ENCODE data around the gene FOXO1. TPM values are rescaled to one million over a fixed set of nuclear protein-coding genes. Genes with fewer than 3 reads are reported as not detected.

Gene FOXO1
- total and polyA plus RNA-seq, 12 donors, result 3.4 to 31.2 (median 15.8) TPM

DNA sequence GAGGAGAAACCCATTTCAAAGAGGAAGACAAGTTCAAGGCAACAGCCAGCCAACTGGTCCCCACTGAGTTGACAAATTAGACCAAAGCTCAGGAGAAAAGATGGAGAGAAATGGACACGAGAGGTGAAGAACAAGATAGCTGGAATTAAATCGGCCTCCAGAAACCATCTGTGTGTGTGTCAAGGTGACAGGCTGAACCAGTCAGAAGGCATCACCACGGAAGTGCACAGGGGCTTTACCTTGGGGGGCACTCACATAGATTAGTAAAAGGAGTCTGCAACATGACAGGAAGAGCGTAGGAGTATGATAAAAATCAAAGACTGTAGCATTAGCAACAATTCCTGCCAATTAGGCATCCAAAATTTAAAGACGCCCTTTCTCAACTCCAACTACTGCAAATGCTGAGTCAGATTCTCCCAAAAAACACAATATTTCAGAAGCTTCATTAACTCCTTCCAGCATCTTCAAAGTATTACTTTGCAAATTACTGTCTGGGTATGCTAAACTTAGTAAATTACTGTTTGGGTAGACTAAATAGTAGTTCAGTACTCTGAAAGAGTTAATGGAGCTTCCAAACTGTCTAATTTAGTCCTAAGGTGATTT is 66.2 kb downstream of the FOXO1 start:
- H3K4me3 ChIP-seq, result no peak overlapping the region
- H3K27me3 ChIP-seq, result no peaks in the 10 kb centered on the region
- ATAC-seq (no peak), DNase-seq (no peak)
- intact Hi-C loops (cut with DNase I), result no loop called here
- H3K9me3 ChIP-seq, result no peaks in the 10 kb centered on the region
- TF ChIP-seq CTCF (IDR thresholded peaks at IDR 0.05), result no peak
- H3K27ac ChIP-seq, result no peak overlapping the region
- no peaks in the 10 kb centered on the region for H3K36me3 ChIP-seq
- H3K4me1 ChIP-seq, result peaks cover 7 to 62% (median 37%) of the 10 kb centered on the region in 9 donors
- 90 to 91% methylated on average over 5 of the region's 5 CpGs for WGBS, 2 donors

- peaks cover 7 to 67% (median 37%) of the 10 kb centered on the region in 9 donors for H3K4me1 ChIP-seq
- no peak overlapping the region for H3K27ac ChIP-seq
- intact Hi-C loops (cut with DNase I), result loop anchor here in 1 of 10 donors (10.0 kb wide), 1 partner anchor 55 kb away; no protein-coding TSS in a partner anchor
- TF ChIP-seq CTCF (IDR thresholded peaks at IDR 0.05), result no peak
- no peaks in the 10 kb centered on the region for H3K9me3 ChIP-seq
- no peaks in the 10 kb centered on the region for H3K27me3 ChIP-seq
- DNase-seq (no peak), ATAC-seq (no peak)
- no peaks in the 10 kb centered on the region for H3K36me3 ChIP-seq
- 87 to 89% methylated on average over 2 of the region's 2 CpGs for WGBS, 2 donors
- H3K4me3 ChIP-seq, result no peak overlapping the region
These were observed 66.7 kb downstream of the FOXO1 start for GRCh38 chr13:40599747-40600146.

- Histone ChIP-seq H3K27ac (no peak overlapping the region), H3K36me3 (no peaks in the 10 kb centered on the region), H3K4me1 (peaks cover 7 to 73% (median 37%) of the 10 kb centered on the region in 9 donors), H3K4me3 (no peak overlapping the region), H3K27me3 (no peaks in the 10 kb centered on the region), H3K9me3 (no peaks in the 10 kb centered on the region)
- intact Hi-C loops (cut with DNase I), result loop anchor here in 1 of 10 donors (10.0 kb wide), 1 partner anchor 56 kb away; no protein-coding TSS in a partner anchor
- DNase-seq, result no peak
- ATAC-seq, result no peak
- WGBS, 2 donors, result 90 to 94% methylated on average over 5 of the region's 5 CpGs
- TF ChIP-seq CTCF (IDR thresholded peaks at IDR 0.05), result no peak
These were observed 67.3 kb downstream of the FOXO1 start for GRCh38 chr13:40599124-40599523.

DNA sequence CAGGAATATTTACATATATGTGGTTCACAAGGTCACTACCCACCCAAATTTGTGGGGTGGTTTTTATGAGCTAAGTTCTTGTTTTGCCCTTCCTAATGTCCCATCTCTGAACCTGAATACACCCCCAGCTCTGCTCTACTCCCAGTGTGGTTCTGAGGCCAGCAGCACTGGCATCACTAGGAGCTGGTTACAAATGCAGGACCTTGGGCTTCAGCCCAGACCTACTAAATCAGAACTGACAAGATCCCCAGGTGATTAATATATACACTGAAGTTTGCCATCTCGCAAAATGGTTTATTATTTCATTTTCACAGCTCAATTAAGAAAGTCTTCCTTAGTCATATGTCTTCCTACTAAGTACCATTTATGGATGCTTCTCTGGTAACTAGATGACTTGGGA is 67.9 kb downstream of the FOXO1 start:
- Histone ChIP-seq H3K27me3 (no peaks in the 10 kb centered on the region), H3K36me3 (no peaks in the 10 kb centered on the region), H3K9me3 (no peaks in the 10 kb centered on the region), H3K27ac (no peak overlapping the region), H3K4me1 (peaks cover 7 to 76% (median 37%) of the 10 kb centered on the region in 9 donors), H3K4me3 (no peak overlapping the region)
- no peak for TF ChIP-seq CTCF (IDR thresholded peaks at IDR 0.05)
- intact Hi-C loops (cut with DNase I), result loop anchor here in 1 of 10 donors (10.0 kb wide), 1 partner anchor 56 kb away; no protein-coding TSS in a partner anchor
- ATAC-seq (peak in 4 of 8 donors; percentile 45 to 67 (median 50)), DNase-seq (no peak)
- 63% methylated on average over 1 of the region's 1 CpG for WGBS, 2 donors

Data from heart right ventricle (tissue), 16 donors.